Testis (tissue), 2 donors: ENCODE data around the gene CACNB2.
"Not testable (repeated sequence)": the region's sequence is repeated elsewhere in the genome, so short reads cannot be mapped to it uniquely, and the experiment has no call there.

Source experiments
- CTCF ChIP-seq, 3 experiments: fragments of 450-650 bp in 2 of 3; fragments of 200-600 bp in 1 of 3; sonication (generic) in 1 of 3; IDR thresholded peaks; one replicate each; pipeline ENCODE4 v1.5.1; 2016 to 2019; ENCODE audit warnings: antibody characterized with exemption in 3 of 3, mild to moderate bottlenecking in 2 of 3, moderate library complexity in 1 of 3
- POLR2A ChIP-seq: fragments of 450-650 bp; IDR thresholded peaks from one replicate; pipeline ENCODE4 v1.6.1; 2017; ENCODE audit warnings: antibody characterized with exemption, mild to moderate bottlenecking, moderate library complexity

- not testable (repeated sequence) for TF ChIP-seq CTCF (IDR thresholded peaks at IDR 0.05); POLR2A
These were observed 430.2 kb downstream of the CACNB2 start for GRCh38 chr10:18570386-18570785.
